K562 (cell line): ENCODE data around the gene TTC28.

Experiments
- CTCF ChIP-seq, 3 experiments: IDR thresholded peaks in 2 of 3; conservative IDR thresholded peaks in 1 of 3; 2 replicates each; pipeline ENCODE4 v1.5.1; 2011 to 2012; ENCODE audit warnings: low read length in 3 of 3, mild to moderate bottlenecking in 3 of 3, control low read depth in 2 of 3, improper control_type of control experiment in 1 of 3, inconsistent platforms in 1 of 3, low read depth in 1 of 3, mixed read lengths in 1 of 3, moderate library complexity in 1 of 3; ENCODE audit not compliant: insufficient read depth in 2 of 3
- DPF2 ChIP-seq: fragments of 450-650 bp; IDR thresholded peaks from 2 replicates; pipeline ENCODE4 v1.6.1; 2016
- GABPB2 ChIP-seq: fragments of 250-450 bp; sonication (Bioruptor Pico); conservative IDR thresholded peaks from 2 replicates; pipeline ENCODE4 v1.5.1; 2021; ENCODE audit warnings: mild to moderate bottlenecking
- HBP1 ChIP-seq: fragments of 450-650 bp; formaldehyde crosslinking; IDR thresholded peaks from 2 replicates; pipeline ENCODE4 v1.4.0; 2022; ENCODE audit warnings: missing genetic modification characterization
- KAT7 ChIP-seq: sonication (generic); formaldehyde crosslinking; IDR thresholded peaks from 2 replicates; pipeline ENCODE4 v1.8.0; 2022; ENCODE audit warnings: missing genetic modification reagents, mild to moderate bottlenecking, borderline replicate concordance
- NR3C1 ChIP-seq: sonication (generic); formaldehyde crosslinking; IDR thresholded peaks from 2 replicates; pipeline ENCODE4 v1.8.1; 2022; ENCODE audit warnings: missing genetic modification reagents
- PHF8 ChIP-seq: fragments of 200-600 bp; sonication (generic); IDR thresholded peaks from 2 replicates; pipeline ENCODE4 v1.6.1; 2012; ENCODE audit warnings: mixed run types, mild to moderate bottlenecking, inconsistent platforms, low read length, moderate library complexity, borderline replicate concordance
- POLR2A ChIP-seq: fragments of 450-650 bp; conservative IDR thresholded peaks from 2 replicates; pipeline ENCODE4 v1.6.1; 2016
- SRSF3 ChIP-seq: fragments of 200-400 bp; formaldehyde crosslinking; IDR thresholded peaks from 2 replicates; pipeline ENCODE4 v1.6.1; 2016; ENCODE audit warnings: mild to moderate bottlenecking, low read length, moderate library complexity; ENCODE audit not compliant: insufficient read depth
- USF2 ChIP-seq: sonication (generic); formaldehyde crosslinking; IDR thresholded peaks from 2 replicates; pipeline ENCODE4 v1.5.0; 2020; ENCODE audit warnings: missing genetic modification reagents
- TF ChIP-seq, protein P1 (sequence below): fragments of 450-650 bp; formaldehyde crosslinking; conservative IDR thresholded peaks from 2 replicates; pipeline ENCODE4 v1.4.0; 2022; ENCODE audit warnings: mild to moderate bottlenecking, missing genetic modification characterization

DNA sequence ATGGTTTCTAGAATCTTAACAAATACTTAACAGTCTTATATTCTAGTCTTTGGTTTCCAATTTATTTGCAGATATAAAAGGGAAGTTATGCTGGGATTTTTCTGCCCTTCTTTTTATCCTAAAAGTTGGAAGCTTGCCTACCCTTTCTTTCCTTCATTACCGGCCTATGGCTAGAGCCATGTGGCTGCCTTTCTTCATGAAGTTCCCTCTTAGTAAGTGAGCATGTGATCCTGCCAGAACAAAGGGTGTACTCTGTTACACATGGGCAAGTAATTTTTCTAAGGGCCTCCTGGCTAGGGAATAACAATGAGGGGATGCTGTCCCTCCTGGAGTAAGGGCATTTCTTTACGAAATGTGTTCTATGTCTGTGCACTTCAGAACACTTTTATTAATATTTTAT, 508.5 kb downstream of the TTC28 start:
- TF ChIP-seq DPF2: no peak
- no peak for TF ChIP-seq CTCF (IDR thresholded peaks at IDR 0.05 in 2 of 3, conservative IDR thresholded peaks at IDR 0.05 in 1 of 3; ENCODE audit: insufficient read depth in 2 of 3, low read depth in 1 of 3, low read length in 3 of 3)
- TF ChIP-seq, protein P1, sequence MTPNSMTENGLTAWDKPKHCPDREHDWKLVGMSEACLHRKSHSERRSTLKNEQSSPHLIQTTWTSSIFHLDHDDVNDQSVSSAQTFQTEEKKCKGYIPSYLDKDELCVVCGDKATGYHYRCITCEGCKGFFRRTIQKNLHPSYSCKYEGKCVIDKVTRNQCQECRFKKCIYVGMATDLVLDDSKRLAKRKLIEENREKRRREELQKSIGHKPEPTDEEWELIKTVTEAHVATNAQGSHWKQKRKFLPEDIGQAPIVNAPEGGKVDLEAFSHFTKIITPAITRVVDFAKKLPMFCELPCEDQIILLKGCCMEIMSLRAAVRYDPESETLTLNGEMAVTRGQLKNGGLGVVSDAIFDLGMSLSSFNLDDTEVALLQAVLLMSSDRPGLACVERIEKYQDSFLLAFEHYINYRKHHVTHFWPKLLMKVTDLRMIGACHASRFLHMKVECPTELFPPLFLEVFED (CRISPR knock-in tag): no peak
- TF ChIP-seq HBP1: no peak
- TF ChIP-seq USF2: no peak
- TF ChIP-seq PHF8: no peak
- TF ChIP-seq POLR2A: no peak
- no peak for TF ChIP-seq GABPB2 (CRISPR knock-in tag)
- no peak for TF ChIP-seq KAT7 (CRISPR knock-in tag)
- TF ChIP-seq NR3C1 (CRISPR knock-in tag): no peak
- no peak for TF ChIP-seq SRSF3
